Mucosa of stomach (tissue), 1 donor: ENCODE data around the gene TBC1D13.
"Not testable (repeated sequence)": the region's sequence is repeated elsewhere in the genome, so short reads cannot be mapped to it uniquely, and the experiment has no call there.

Source experiments
- H3K27me3 ChIP-seq: one replicate; pipeline ENCODE4 v1.7.0; 2013; ENCODE audit warnings: mild to moderate bottlenecking, low read length; ENCODE audit not compliant: control insufficient read depth, insufficient read depth
- H3K36me3 ChIP-seq: one replicate; pipeline ENCODE4 v1.7.0; 2013; ENCODE audit warnings: low read length; ENCODE audit not compliant: control insufficient read depth, insufficient read depth
- H3K4me1 ChIP-seq: one replicate; pipeline ENCODE4 v1.7.0; 2013; ENCODE audit warnings: mild to moderate bottlenecking, low read length; ENCODE audit not compliant: control insufficient read depth, insufficient read depth
- H3K4me3 ChIP-seq: one replicate; pipeline ENCODE4 v1.7.0; 2013; ENCODE audit warnings: low read length
- H3K9ac ChIP-seq: one replicate; pipeline ENCODE4 v1.7.0; 2013; ENCODE audit warnings: mild to moderate bottlenecking, low read length, moderate library complexity
- H3K9me3 ChIP-seq: one replicate; pipeline ENCODE4 v1.7.0; 2013; ENCODE audit warnings: mild to moderate bottlenecking, low read length, moderate library complexity; ENCODE audit not compliant: control insufficient read depth
- donor health status: Pancreatic carcinoma.

Gene TBC1D13

GRCh38 chr9:128843171-128843570 is 56.1 kb downstream of the TBC1D13 start:
- not testable (repeated sequence) for H3K9ac ChIP-seq, H3K36me3 ChIP-seq, H3K4me3 ChIP-seq, H3K9me3 ChIP-seq, H3K4me1 ChIP-seq, H3K27me3 ChIP-seq

GRCh38 chr9:128845186-128845931 is 58.3 kb downstream of the TBC1D13 start:
- Histone ChIP-seq H3K27me3 (no peaks in the 10 kb centered on the region), H3K4me1 (peaks cover 6% of the 10 kb centered on the region), H3K9ac (no peak overlapping the region), H3K36me3 (no peaks in the 10 kb centered on the region), H3K4me3 (no peak overlapping the region), H3K9me3 (no peaks in the 10 kb centered on the region)

- H3K9ac ChIP-seq = no peak overlapping the region
- no peaks in the 10 kb centered on the region for H3K9me3 ChIP-seq
- H3K27me3 ChIP-seq = no peaks in the 10 kb centered on the region
- no peak overlapping the region for H3K4me3 ChIP-seq
- peaks cover 6% of the 10 kb centered on the region for H3K4me1 ChIP-seq
- no peaks in the 10 kb centered on the region for H3K36me3 ChIP-seq
These were observed 59.6 kb downstream of the TBC1D13 start for GRCh38 chr9:128846680-128847030.

DNA sequence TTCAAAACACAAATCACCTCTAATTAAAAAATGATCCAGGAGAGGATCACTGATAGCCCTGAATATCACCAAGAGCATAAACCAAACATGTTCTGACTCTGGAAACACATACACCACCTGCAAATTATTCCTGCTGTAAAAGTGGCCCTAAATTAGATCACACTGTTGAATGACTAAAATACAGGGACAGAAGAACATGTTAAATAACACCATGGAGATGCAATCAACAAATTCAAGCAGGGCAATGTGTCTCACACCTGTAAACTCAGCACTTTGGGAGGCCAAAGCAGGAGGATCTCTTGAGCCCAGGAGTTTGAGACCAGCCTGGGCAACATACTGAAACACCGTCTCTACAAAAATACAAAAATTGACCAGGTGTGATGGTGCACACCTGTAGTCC is 60.8 kb downstream of the TBC1D13 start:
- Histone ChIP-seq H3K9ac (no peak overlapping the region), H3K4me1 (peaks cover 6% of the 10 kb centered on the region), H3K4me3 (no peak overlapping the region), H3K9me3 (no peaks in the 10 kb centered on the region), H3K27me3 (no peaks in the 10 kb centered on the region), H3K36me3 (no peaks in the 10 kb centered on the region)

GRCh38 chr9:128851024-128851423 is 64.0 kb downstream of the TBC1D13 start:
- not testable (repeated sequence) for H3K4me1 ChIP-seq, H3K9ac ChIP-seq, H3K36me3 ChIP-seq, H3K9me3 ChIP-seq, H3K27me3 ChIP-seq, H3K4me3 ChIP-seq

DNA sequence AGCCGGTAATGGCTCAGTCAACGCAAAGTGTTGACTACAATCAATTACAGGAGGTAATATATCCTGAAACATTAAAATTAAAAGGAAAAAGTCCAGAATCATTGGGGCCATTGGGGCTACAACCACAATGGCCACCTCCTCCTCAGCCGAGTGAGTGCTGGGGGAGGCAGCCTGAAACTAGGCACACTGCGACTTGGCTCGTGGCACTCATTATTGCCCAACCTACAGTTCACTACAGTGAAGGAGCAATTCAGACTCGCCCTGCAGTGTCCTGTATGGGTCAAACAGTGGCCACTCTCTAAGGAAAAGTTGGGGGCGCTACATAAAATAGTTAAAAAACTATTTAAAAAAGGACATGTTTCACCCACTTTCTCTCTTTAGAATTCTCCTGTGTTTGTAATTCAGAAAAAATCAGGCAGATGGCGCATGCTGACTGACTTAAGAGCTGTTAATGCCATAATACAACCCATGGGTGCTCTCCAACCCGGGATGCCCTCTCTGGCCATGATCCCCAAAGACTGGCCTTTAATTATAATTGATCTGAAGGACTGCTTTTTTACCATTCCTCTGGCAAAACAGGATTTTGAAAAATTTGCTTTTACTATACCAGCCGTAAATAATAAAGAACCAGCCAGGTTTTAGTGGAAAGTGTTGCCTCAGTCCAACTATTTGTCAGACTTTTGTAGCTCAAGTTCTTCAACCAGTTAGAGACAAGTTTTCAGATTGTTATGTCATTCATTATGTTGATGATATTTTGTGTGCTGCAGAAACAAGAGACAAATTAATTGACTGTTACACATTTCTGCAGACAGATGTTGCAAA is 64.9 kb downstream of the TBC1D13 start:
- H3K4me3 ChIP-seq, H3K36me3 ChIP-seq, H3K27me3 ChIP-seq, H3K9me3 ChIP-seq, H3K9ac ChIP-seq, H3K4me1 ChIP-seq: not testable (repeated sequence)

GRCh38 chr9:128852646-128853045 is 65.6 kb downstream of the TBC1D13 start:
- not testable (repeated sequence) for H3K27me3 ChIP-seq, H3K36me3 ChIP-seq, H3K4me1 ChIP-seq, H3K9ac ChIP-seq, H3K9me3 ChIP-seq, H3K4me3 ChIP-seq

DNA sequence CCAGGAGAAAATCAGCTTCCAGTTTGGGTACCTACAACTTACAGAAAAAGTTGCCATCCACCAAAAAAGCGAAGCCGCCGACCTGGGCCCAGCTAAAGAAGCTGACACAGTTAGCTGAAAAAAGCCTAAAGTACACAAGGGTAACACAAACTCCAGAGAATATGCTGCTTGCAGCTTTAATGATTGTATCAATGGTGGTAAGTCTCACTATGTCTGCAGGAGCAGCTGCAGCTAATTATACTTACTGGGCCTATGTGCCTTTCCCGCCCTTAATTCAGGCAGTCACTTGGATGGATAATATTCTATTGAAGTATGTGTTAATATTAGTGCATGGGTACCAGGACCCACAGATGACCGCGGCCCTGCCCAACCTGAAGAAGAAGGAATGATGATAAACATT is 67.4 kb downstream of the TBC1D13 start:
- not testable (repeated sequence) for H3K9me3 ChIP-seq, H3K4me1 ChIP-seq, H3K4me3 ChIP-seq, H3K36me3 ChIP-seq, H3K9ac ChIP-seq, H3K27me3 ChIP-seq

- H3K36me3 ChIP-seq, H3K4me3 ChIP-seq, H3K9ac ChIP-seq: not testable (repeated sequence)
These were observed 71.4 kb downstream of the TBC1D13 start for GRCh38 chr9:128858476-128858875.

More at GRCh38 chr9:128858476-128858875, 71.4 kb downstream of the TBC1D13 start:
- H3K9me3 ChIP-seq, H3K27me3 ChIP-seq: not testable (repeated sequence)
- H3K4me1 ChIP-seq = peaks cover 38% of the 10 kb centered on the region
